ENCODE results near the gene BTBD8.

DNA sequence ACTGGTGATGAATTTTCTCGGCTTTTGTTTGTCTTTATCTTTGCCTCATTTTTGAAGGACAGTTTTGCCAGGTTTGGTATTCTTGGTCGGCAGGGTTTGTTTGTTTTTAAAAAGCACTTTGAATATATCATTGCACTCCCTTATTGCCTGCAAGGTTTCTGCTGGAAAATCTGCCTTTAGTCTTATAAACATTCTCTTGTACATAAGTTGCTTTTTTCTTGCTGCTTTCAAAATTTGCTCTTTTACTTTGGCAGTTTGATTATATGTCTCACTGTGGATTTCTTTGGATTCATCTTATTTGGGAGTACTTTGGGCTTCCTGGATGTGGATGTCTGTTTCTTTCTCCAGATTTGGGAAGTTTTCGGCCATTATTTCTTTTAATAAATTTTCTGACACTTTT lies 79.4 kb downstream of the BTBD8 start:
- TF ChIP-seq, protein P1, sequence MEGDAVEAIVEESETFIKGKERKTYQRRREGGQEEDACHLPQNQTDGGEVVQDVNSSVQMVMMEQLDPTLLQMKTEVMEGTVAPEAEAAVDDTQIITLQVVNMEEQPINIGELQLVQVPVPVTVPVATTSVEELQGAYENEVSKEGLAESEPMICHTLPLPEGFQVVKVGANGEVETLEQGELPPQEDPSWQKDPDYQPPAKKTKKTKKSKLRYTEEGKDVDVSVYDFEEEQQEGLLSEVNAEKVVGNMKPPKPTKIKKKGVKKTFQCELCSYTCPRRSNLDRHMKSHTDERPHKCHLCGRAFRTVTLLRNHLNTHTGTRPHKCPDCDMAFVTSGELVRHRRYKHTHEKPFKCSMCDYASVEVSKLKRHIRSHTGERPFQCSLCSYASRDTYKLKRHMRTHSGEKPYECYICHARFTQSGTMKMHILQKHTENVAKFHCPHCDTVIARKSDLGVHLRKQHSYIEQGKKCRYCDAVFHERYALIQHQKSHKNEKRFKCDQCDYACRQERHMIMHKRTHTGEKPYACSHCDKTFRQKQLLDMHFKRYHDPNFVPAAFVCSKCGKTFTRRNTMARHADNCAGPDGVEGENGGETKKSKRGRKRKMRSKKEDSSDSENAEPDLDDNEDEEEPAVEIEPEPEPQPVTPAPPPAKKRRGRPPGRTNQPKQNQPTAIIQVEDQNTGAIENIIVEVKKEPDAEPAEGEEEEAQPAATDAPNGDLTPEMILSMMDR (IDR thresholded peaks at IDR 0.05), result no peak
- TF ChIP-seq EZH2 (IDR thresholded peaks at IDR 0.05) (no peak), EZH2phosphoT487 (IDR thresholded peaks at IDR 0.05) (no peak)

Measured in neural progenitor cell (in vitro differentiated cells).